H9 (cell line): ENCODE data around the gene GALNT2. TPM values are rescaled to one million over a fixed set of nuclear protein-coding genes. Genes with fewer than 3 reads are reported as not detected.

Source experiments
- DNase-seq: peaks from one replicate; pipeline ENCODE4 v3.0.0-alpha.2; 2017
- H2AFZ ChIP-seq: one replicate; pipeline ENCODE4 v1.6.1; 2013; ENCODE audit warnings: mild to moderate bottlenecking, low read length, control low read depth, moderate library complexity
- H2AK5ac ChIP-seq: 2 replicates; pipeline ENCODE4 v1.6.1; 2013; ENCODE audit warnings: low read length, control low read depth, mixed read lengths; ENCODE audit not compliant: insufficient read length
- H2BK120ac ChIP-seq: one replicate; pipeline ENCODE4 v1.6.1; 2013; ENCODE audit warnings: low read depth, mild to moderate bottlenecking, low read length, control low read depth, inconsistent platforms; ENCODE audit not compliant: poor library complexity, severe bottlenecking
- H2BK12ac ChIP-seq: 2 replicates; pipeline ENCODE4 v1.6.1; 2013; ENCODE audit warnings: low read length, control low read depth, mixed read lengths, low read depth; ENCODE audit not compliant: insufficient read length
- H2BK15ac ChIP-seq: 2 replicates; pipeline ENCODE4 v1.6.1; 2013; ENCODE audit warnings: low read depth, low read length, control low read depth
- H2BK20ac ChIP-seq: one replicate; pipeline ENCODE4 v1.6.1; 2013; ENCODE audit warnings: low read depth, mild to moderate bottlenecking, low read length, control low read depth, inconsistent platforms; ENCODE audit not compliant: poor library complexity, severe bottlenecking
- H2BK5ac ChIP-seq: 2 replicates; pipeline ENCODE4 v1.6.1; 2013; ENCODE audit warnings: low read length, control low read depth, mixed read lengths; ENCODE audit not compliant: insufficient read length
- H3K14ac ChIP-seq: 2 replicates; pipeline ENCODE4 v1.6.1; 2013; ENCODE audit warnings: low read length, control low read depth; ENCODE audit not compliant: insufficient read depth
- H3K18ac ChIP-seq: 2 replicates; pipeline ENCODE4 v1.6.1; 2013; ENCODE audit warnings: low read depth, mild to moderate bottlenecking, mixed read lengths, low read length, control low read depth; ENCODE audit not compliant: insufficient read length
- H3K23ac ChIP-seq: 2 replicates; pipeline ENCODE4 v1.6.1; 2013; ENCODE audit warnings: low read length, control low read depth, mixed read lengths, low read depth; ENCODE audit not compliant: insufficient read length
- H3K23me2 ChIP-seq: 2 replicates; pipeline ENCODE4 v1.6.1; 2013; ENCODE audit warnings: low read depth, mild to moderate bottlenecking, mixed read lengths, low read length, control low read depth; ENCODE audit not compliant: insufficient read length, poor library complexity, severe bottlenecking
- H3K27ac ChIP-seq: 2 replicates; pipeline ENCODE4 v1.5.1; 2013; ENCODE audit warnings: low read length, control low read depth, mixed read lengths, low read depth; ENCODE audit not compliant: insufficient read length
- H3K27me3 ChIP-seq: 2 replicates; pipeline ENCODE4 v1.6.1; 2013; ENCODE audit warnings: low read length, control low read depth, inconsistent platforms; ENCODE audit not compliant: insufficient read depth
- H3K4ac ChIP-seq: 2 replicates; pipeline ENCODE4 v1.6.1; 2013; ENCODE audit warnings: low read depth, mild to moderate bottlenecking, control low read depth, inconsistent platforms, low read length, moderate library complexity
- H3K4me1 ChIP-seq: 2 replicates; pipeline ENCODE4 v1.6.1; 2013; ENCODE audit warnings: low read length, control low read depth, inconsistent platforms; ENCODE audit not compliant: insufficient read depth
- H3K4me2 ChIP-seq: 2 replicates; pipeline ENCODE4 v1.6.1; 2013; ENCODE audit warnings: low read length, control low read depth, mixed read lengths; ENCODE audit not compliant: insufficient read length, insufficient read depth
- H3K56ac ChIP-seq: 2 replicates; pipeline ENCODE4 v1.6.1; 2013; ENCODE audit warnings: low read depth, mild to moderate bottlenecking, mixed read lengths, low read length, control low read depth; ENCODE audit not compliant: insufficient read length
- H3K79me1 ChIP-seq: 2 replicates; pipeline ENCODE4 v1.6.1; 2013; ENCODE audit warnings: low read depth, mild to moderate bottlenecking, moderate library complexity, low read length, control low read depth, inconsistent platforms; ENCODE audit not compliant: insufficient read depth, poor library complexity, severe bottlenecking
- H3K79me2 ChIP-seq: 2 replicates; pipeline ENCODE4 v1.6.1; 2013; ENCODE audit warnings: low read length, control low read depth, inconsistent platforms; ENCODE audit not compliant: insufficient read depth
- H3K9ac ChIP-seq: 2 replicates; pipeline ENCODE4 v1.6.1; 2013; ENCODE audit warnings: low read length, control low read depth, mixed read lengths; ENCODE audit not compliant: insufficient read length; ENCODE audit errors: extremely low read depth
- H3K9me3 ChIP-seq: one replicate; pipeline ENCODE4 v1.6.1; 2013; ENCODE audit warnings: low read depth, low read length, inconsistent platforms; ENCODE audit not compliant: control insufficient read depth
- H3T11ph ChIP-seq: one replicate; pipeline ENCODE4 v1.6.1; 2013; ENCODE audit warnings: mild to moderate bottlenecking, low read length, control low read depth, inconsistent platforms
- H4K20me1 ChIP-seq: one replicate; pipeline ENCODE4 v1.6.1; 2013; ENCODE audit not compliant: control insufficient read depth, insufficient read length, insufficient read depth
- H4K5ac ChIP-seq: 2 replicates; pipeline ENCODE4 v1.6.1; 2013; ENCODE audit warnings: low read depth, mild to moderate bottlenecking, mixed read lengths, low read length, control low read depth; ENCODE audit not compliant: insufficient read length
- H4K8ac ChIP-seq: replicated peaks from 2 replicates; pipeline ENCODE4 v1.6.1; 2013; ENCODE audit warnings: low read length, control low read depth, mixed read lengths, low read depth; ENCODE audit not compliant: insufficient read length
- H4K91ac ChIP-seq: 2 replicates; pipeline ENCODE4 v1.6.1; 2013; ENCODE audit warnings: low read depth, mild to moderate bottlenecking, moderate library complexity, mixed read lengths, low read length, control low read depth; ENCODE audit not compliant: insufficient read length
- H3K27ac Mint-ChIP-seq, 3 experiments: 2 replicates in 2 of 3; 3 replicates in 1 of 3; pipeline ENCODE4 v1.8.0; 2020 to 2021; ENCODE audit warnings: mixed read lengths in 3 of 3, mild to moderate bottlenecking in 1 of 3, moderate library complexity in 1 of 3
- H3K27me3 Mint-ChIP-seq: 2 replicates; pipeline ENCODE4 v1.8.0; 2021; ENCODE audit warnings: low read depth, mild to moderate bottlenecking, moderate library complexity, mixed read lengths
- H3K36me3 Mint-ChIP-seq, 3 experiments: 2 replicates in 2 of 3; 3 replicates in 1 of 3; pipeline ENCODE4 v1.8.0; 2020 to 2021; ENCODE audit warnings: low read depth in 3 of 3, mixed read lengths in 3 of 3; ENCODE audit not compliant: insufficient read depth in 1 of 3
- H3K4me1 Mint-ChIP-seq, 2 experiments: 2 replicates each; pipeline ENCODE4 v1.8.0; 2020; ENCODE audit warnings: mixed read lengths in 2 of 2
- H3K4me3 Mint-ChIP-seq, 2 experiments: 2 replicates in 1 of 2; 3 replicates in 1 of 2; pipeline ENCODE4 v1.8.0; 2020 to 2021; ENCODE audit warnings: mild to moderate bottlenecking in 2 of 2, mixed read lengths in 2 of 2, moderate library complexity in 1 of 2
- H3K9me3 Mint-ChIP-seq, 2 experiments: 2 replicates in 1 of 2; 3 replicates in 1 of 2; pipeline ENCODE4 v1.8.0; 2020; ENCODE audit warnings: mild to moderate bottlenecking in 2 of 2, mixed read lengths in 2 of 2, moderate library complexity in 1 of 2
- CTCF ChIP-seq: fragments of 200-600 bp; sonication (generic); conservative IDR thresholded peaks from 3 replicates; pipeline ENCODE4 v1.8.0; 2021; ENCODE audit warnings: antibody characterized with exemption, mild to moderate bottlenecking
- WGBS: extraction: QIAGEN DNeasy Blood & Tissue Kit; methylation state at CpG from one replicate; pipeline ENCODE4 v1.1.7; 2013; ENCODE audit warnings: missing lambda C conversion rate, low lambda C conversion rate, mixed read lengths; ENCODE audit not compliant: insufficient read length; ENCODE audit errors: extremely low coverage; 5-methylcytosine and 5-hydroxymethylcytosine counted together
- total RNA-seq: library from RNA; stranded (reverse); gene quantifications from 2 replicates; pipeline ENCODE4 v1.2.1, GENCODE V29; 2021

The GALNT2 gene
- total RNA-seq, 1 experiment from 2014 or later, result 57.6 TPM

GRCh38 chr1:230119340-230119739 lies 52.3 kb downstream of the GALNT2 start:
- H3K56ac ChIP-seq, result no peak overlapping the region
- Mint-ChIP-seq H3K4me3 (no peak overlapping the region), H3K9me3 (no peaks in the 10 kb centered on the region), H3K36me3 (peaks cover 4 to 8% (median 7%) of the 10 kb centered on the region in 3 experiments; a peak in 4 of 7 replicates), H3K27me3 (no peaks in the 10 kb centered on the region), H3K27ac (peak overlapping the region in 2 of 3 experiments; percentile 15 to 71; a peak in 3 of 7 replicates), H3K4me1 (peaks cover 24 to 36% of the 10 kb centered on the region in 2 experiments)
- H4K5ac ChIP-seq, result no peak overlapping the region
- H3K27ac ChIP-seq, result no peak overlapping the region
- no peak overlapping the region for H2BK5ac ChIP-seq
- H2BK12ac ChIP-seq, result no peak overlapping the region
- H3K23me2 ChIP-seq, result no peaks in the 10 kb centered on the region
- WGBS, result no CpG with 5 or more reads among the region's 6 CpGs
- no peak overlapping the region for H3K18ac ChIP-seq
- H2BK120ac ChIP-seq, result no peak overlapping the region
- H3K9ac ChIP-seq, result no peak overlapping the region
- H3K4me1 ChIP-seq, result no peaks in the 10 kb centered on the region
- no peaks in the 10 kb centered on the region for H3K9me3 ChIP-seq
- H3K79me1 ChIP-seq, result no peaks in the 10 kb centered on the region
- H2BK20ac ChIP-seq, result no peak overlapping the region
- H3K27me3 ChIP-seq, result no peaks in the 10 kb centered on the region
- H3K4me2 ChIP-seq, result no peak overlapping the region
- H2AK5ac ChIP-seq, result no peak overlapping the region
- no peak overlapping the region for H4K8ac ChIP-seq
- H3K4ac ChIP-seq, result no peak overlapping the region
- no peaks in the 10 kb centered on the region for H4K20me1 ChIP-seq
- H3K23ac ChIP-seq, result no peak overlapping the region
- no peak for DNase-seq
- H3T11ph ChIP-seq, result no peak overlapping the region
- no peak overlapping the region for H2AFZ ChIP-seq
- H3K79me2 ChIP-seq, result peaks cover 3% of the 10 kb centered on the region; the same call in 1 of the 2 replicates
- no peak overlapping the region for H4K91ac ChIP-seq
- no peak for TF ChIP-seq CTCF
- H3K14ac ChIP-seq, result no peak overlapping the region
- no peak overlapping the region for H2BK15ac ChIP-seq
